Stimulated activated CD8-positive, alpha-beta memory T cell treated with anti-CD3 and anti-CD28 coated beads, Interleukin-15, amount 100 ng/mL, for 4 hours (primary cell): ENCODE measurements around the gene SCMH1.
"Not testable (repeated sequence)": the region's sequence is repeated elsewhere in the genome, so short reads cannot be mapped to it uniquely, and the experiment has no call there.

Experiments used
- DNase-seq, 2 donors: peaks; one replicate each; pipeline ENCODE4 v3.0.0-alpha.2; 2020; ENCODE audit warnings: low read depth in 2 of 2

The SCMH1 gene

GRCh38 chr1:41241749-41242341 lies at the start of gene SCMH1:
Gene SCMH1 (minus strand): TSS chr1:41242306. CDS start chr1:41186133, 56,173 bp downstream.
- peak; percentile 32 to 43 for DNase-seq

GRCh38 chr1:41291195-41291594 lies 49.1 kb upstream of the SCMH1 start:
- no peak for DNase-seq

GRCh38 chr1:41289196-41289595 lies 47.1 kb upstream of the SCMH1 start:
- no peak for DNase-seq

DNA sequence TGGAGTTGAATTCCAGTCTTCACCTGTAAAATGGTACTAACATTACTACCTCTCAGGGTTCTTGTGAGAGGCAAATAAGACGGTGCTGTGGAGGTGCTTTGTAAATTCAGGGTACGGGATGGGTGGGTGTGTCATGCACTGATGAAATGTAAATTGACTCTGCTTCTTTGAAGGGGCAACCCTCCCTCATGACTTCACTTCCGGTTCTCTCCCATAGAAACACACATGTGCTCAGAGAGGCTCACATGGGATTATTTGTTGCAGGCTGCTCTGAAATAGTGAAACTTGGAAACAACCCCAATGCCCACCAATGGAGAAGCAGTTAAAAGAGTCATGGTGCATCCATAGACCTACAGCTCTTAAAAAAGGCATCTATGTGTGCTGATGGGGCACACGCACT lies 44.9 kb upstream of the SCMH1 start:
- DNase-seq, result no peak

DNA sequence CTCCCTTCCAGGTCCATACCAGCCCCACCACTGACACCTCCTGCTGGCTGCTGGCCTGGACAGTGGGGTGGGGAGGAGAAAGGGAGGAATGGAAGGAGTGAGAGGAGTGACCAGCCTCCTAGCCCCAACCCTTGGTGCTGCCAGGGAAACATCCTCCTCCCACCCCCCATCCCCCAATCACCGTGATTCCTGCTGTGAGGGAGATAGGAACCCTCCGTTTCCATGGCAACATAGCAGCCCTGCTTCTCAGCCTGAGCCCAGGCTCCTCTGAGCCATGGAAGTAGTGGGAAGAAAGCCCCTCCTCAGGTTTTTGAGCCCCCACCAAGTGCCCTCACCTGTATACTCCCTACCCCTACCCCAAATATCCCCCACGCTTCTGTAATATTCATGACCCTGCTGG lies 44.4 kb upstream of the SCMH1 start:
- no peak for DNase-seq

GRCh38 chr1:41285818-41286217 lies 43.7 kb upstream of the SCMH1 start:
- DNase-seq, result no peak

DNA sequence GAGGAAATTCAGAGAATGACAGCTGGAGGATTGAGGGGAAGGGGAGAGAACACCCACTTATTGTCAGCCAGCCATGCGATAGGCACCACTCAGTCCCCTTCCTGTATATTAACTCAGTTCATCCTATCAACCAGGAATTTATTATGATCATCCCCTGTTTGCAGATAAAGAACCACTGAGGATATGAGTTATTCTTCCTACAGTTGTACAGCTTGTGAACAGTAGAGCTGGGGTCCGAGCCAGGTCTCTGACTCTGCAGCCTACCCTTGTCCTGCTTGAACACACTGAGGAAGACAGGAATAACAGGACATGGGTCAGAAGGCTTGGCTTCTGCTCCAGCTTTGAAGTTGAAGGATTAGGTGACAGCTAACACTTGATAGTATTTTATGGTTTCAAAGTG lies 42.0 kb upstream of the SCMH1 start:
- DNase-seq, result no peak

GRCh38 chr1:41282679-41283317 lies 40.7 kb upstream of the SCMH1 start:
- no peak for DNase-seq

GRCh38 chr1:41281334-41281733 lies 39.2 kb upstream of the SCMH1 start:
- DNase-seq, result no peak

- no peak for DNase-seq
These were observed 38.3 kb upstream of the SCMH1 start for GRCh38 chr1:41280202-41281032.

DNA sequence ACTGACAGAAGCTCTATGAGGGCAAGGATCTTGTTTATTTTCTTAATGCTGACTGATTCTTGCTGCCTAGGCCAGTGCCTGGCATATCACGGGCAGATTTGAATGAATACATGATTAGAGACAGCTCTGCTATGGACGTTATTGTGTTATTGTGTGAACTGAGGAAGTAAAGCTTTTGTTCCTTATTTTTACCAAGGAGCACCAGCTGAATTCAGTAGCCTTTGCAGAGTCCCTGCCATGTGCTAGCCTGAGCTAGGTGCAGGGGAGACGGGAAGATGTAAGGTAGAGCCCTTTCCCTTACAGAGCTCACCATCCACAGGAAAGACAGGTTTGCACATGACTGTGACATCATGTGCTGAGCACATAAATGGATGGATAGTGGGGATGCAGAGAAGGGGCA lies 36.0 kb upstream of the SCMH1 start:
- DNase-seq, result no peak

GRCh38 chr1:41277371-41277975 lies 35.4 kb upstream of the SCMH1 start:
- no peak for DNase-seq

DNA sequence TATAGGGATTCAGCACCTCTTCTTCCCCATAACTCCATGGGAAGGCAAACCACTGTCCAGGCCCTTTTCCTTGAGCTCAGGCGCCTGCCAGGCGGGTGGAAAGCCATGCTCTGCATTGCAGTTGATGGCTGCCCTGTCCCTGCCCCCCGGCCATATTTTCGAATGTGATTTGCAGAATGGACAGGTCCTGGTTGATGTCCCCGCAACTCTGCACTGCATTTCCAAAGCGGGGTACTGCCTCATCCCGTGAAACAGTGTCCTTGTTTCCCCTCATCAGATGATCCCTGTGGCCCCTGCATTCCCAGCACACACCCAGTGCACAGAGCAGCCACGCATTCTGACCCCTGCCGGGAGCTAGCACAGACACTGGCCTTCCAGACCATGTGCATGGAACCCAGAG lies 33.7 kb upstream of the SCMH1 start:
- no peak for DNase-seq

DNA sequence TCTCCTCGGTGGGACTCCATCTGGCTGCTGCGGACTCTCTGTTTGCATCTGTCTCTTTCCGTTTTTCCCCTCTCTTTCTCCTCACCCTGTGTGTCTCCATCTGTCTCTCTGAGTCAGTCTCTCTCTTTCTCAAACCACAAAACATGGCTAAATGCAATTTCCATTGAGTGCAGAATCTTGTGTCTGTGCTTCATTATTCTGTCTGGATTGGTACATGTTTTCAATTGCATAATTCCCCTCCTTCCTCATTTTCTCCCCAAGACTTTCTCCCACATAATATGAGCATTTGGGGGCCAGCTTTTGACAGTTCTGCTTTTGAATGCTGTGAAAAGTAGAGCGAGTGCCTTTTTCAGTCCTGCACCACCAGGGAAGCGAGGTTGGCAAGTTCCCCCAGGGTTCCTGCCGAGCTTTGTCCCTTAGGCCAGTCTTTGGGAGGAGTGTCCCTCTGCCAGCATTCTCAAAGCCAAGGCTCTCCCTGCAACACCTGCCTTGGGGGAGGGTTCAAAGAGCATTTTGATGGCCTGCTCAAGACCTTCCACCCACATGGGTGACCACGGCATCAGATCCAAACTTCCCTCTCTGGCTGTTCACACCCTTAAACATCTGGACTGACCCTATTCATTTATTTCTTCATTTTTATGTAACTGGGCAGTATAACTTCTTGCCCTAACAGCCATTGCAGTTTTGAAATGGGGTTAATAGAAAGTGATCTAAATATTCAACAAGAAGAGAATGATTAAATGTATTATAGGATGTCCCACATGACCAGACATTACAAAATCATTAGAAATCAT lies 32.8 kb upstream of the SCMH1 start:
- no peak for DNase-seq

GRCh38 chr1:41272601-41273000 lies 30.5 kb upstream of the SCMH1 start:
- no peak for DNase-seq

DNA sequence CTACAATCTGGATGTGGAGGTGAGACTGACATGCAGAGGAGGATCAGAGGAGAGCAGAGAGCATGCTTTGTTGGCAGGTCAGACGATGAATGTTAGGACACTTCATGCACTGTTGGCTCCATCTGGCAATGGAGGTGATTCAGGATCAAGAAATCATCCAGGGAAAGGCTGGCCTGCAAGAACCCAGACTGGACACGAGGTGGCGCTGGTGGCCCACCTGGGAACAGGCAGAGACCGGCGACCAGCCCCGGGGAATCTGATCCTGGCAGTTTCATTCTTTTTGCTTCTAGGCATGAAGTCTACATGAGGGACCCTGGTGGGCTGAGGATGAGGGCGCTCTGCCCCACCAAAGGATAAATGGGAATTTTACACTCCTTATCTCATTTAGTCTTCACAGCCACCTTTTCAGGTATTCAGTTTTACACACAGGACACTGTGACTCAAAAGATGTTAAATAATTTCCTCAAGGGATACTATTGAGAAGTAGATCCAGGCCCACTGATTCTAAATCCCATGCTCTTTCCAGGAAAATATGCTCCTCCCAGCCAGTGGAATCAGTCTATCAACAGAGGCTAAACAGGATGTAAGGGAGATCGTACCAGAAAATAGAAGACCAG lies 26.2 kb upstream of the SCMH1 start:
- DNase-seq, result peak; percentile 13 to 23

DNA sequence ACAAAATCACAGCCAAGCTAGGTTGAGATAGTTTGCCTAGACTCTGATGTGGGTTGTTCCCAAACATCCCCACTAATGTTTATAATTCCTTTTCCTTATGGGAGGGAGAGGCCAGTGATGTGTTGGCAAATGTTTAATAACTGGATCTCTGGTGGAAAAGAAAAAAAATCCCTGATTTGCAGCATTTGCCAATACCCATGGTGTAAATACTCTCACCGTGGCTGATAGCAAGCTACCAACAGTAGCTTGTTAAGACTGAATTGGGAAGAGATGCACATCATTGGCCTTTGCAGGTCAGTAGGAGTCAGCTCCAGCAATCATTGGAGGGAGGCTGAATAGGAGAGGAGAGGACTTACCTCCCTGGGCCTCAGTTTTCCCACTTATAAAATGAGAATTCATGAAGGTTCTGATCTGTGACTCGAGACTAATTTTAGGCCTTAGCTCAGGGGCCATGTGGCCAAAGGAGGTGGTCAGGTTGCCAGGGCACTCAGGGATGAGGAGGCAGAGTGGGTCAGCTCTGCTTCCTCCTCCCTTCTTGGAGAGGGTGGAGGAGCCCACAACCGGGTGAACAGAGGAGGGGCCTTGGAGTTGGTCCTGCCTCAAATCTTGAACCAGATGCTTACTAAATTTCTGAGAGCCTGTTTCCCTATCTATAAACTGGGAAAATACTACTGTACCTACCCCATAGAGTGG lies 20.0 kb upstream of the SCMH1 start:
- no peak for DNase-seq

DNA sequence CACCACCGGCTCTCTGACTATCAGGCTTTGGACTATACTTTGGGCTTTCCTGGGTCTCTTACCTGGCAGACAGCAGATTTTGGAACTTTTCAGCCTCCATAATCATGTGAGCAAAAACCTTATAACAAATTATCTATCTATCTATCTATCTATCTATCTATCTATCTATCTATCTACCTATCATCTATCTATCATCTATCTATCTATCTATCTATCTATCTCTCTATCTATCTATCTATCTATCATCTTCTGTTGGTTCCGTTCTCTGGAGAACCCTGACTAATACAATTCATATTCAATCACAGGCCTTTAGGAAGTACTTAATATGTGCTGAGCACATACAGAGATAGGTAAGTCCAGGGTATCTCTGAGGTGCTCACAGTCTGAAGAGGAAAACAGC lies 18.7 kb upstream of the SCMH1 start:
- DNase-seq, result no peak

DNA sequence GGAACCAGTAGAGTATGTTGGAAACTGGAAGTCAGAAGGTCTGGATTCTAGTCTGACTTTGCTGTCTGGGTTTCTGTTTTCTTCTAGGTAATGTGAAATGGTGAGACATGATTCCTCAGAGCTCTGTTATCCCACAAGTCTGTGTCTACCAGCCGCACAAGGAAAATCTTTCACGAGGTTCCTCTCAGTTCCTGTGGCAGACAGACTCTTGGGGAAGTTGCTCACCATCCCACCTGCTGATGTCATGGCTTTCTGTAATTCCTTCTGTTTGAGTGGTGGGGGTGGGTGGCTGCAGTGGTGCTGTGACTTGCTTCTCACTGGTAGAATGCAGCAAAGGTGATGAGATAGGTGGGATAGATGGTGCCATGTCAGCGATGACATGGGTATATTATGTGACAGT lies 17.1 kb upstream of the SCMH1 start:
- no peak for DNase-seq

- no peak for DNase-seq
These were observed 13.9 kb upstream of the SCMH1 start for GRCh38 chr1:41255978-41256377.

GRCh38 chr1:41251120-41251519 lies 9.0 kb upstream of the SCMH1 start:
- not testable (repeated sequence) for DNase-seq
